ENCODE measurements around the gene FRMD5. TPM values are rescaled to one million over a fixed set of nuclear protein-coding genes. Genes with fewer than 3 reads are reported as not detected.
A peak's percentile ranks its signal among the peaks of the same experiment; 100 is the strongest.
"Not testable (repeated sequence)": the region's sequence is repeated elsewhere in the genome, so short reads cannot be mapped to it uniquely, and the experiment has no call there.

The FRMD5 gene
- total RNA-seq, 1 experiment from 2014 or later: 5.8 TPM

GRCh38 chr15:44033894-44034293 lies 161.2 kb downstream of the FRMD5 start:
- peak; percentile 40 for DNase-seq (ENCODE audit: low spot score)

- not testable (repeated sequence) for DNase-seq (ENCODE audit: low spot score)
Measured at GRCh38 chr15:44032820-44033219, 162.3 kb downstream of the FRMD5 start.

GRCh38 chr15:44029940-44030568 lies 165.0 kb downstream of the FRMD5 start:
- no peak for DNase-seq (ENCODE audit: low spot score)

- DNase-seq (ENCODE audit: low spot score): no peak
Measured at GRCh38 chr15:44029003-44029402, 166.1 kb downstream of the FRMD5 start.

- no peak for DNase-seq (ENCODE audit: low spot score)
Measured at GRCh38 chr15:44028349-44028748, 166.7 kb downstream of the FRMD5 start.

- no peak for DNase-seq (ENCODE audit: low spot score)
Measured at GRCh38 chr15:44024155-44024554, 170.9 kb downstream of the FRMD5 start.

- no peak for DNase-seq (ENCODE audit: low spot score)
Measured at GRCh38 chr15:44023176-44023575, 171.9 kb downstream of the FRMD5 start.

- no peak for DNase-seq (ENCODE audit: low spot score)
Measured at GRCh38 chr15:44018151-44018550, 176.9 kb downstream of the FRMD5 start.

- DNase-seq (ENCODE audit: low spot score): no peak
Measured at GRCh38 chr15:44015545-44016305, 179.3 kb downstream of the FRMD5 start.

GRCh38 chr15:44011238-44011854 lies 183.7 kb downstream of the FRMD5 start:
- no peak for DNase-seq (ENCODE audit: low spot score)

- no peak for DNase-seq (ENCODE audit: low spot score)
Measured at GRCh38 chr15:44010089-44010488, 185.0 kb downstream of the FRMD5 start.

GRCh38 chr15:44009038-44009437 lies 186.0 kb downstream of the FRMD5 start:
- DNase-seq (ENCODE audit: low spot score): no peak

GRCh38 chr15:44000248-44000647 lies 194.8 kb downstream of the FRMD5 start:
- DNase-seq (ENCODE audit: low spot score): not testable (repeated sequence)

GRCh38 chr15:43998607-43999006 lies 196.5 kb downstream of the FRMD5 start:
- peak; percentile 86 for DNase-seq (ENCODE audit: low spot score)

- no peak for DNase-seq (ENCODE audit: low spot score)
Measured at GRCh38 chr15:43991206-43991605, 203.9 kb downstream of the FRMD5 start.

- DNase-seq (ENCODE audit: low spot score): no peak
Measured at GRCh38 chr15:43989938-43990337, 205.1 kb downstream of the FRMD5 start.

- DNase-seq (ENCODE audit: low spot score): no peak
Measured at GRCh38 chr15:43988900-43989299, 206.2 kb downstream of the FRMD5 start.

GRCh38 chr15:43987924-43988323 lies 207.1 kb downstream of the FRMD5 start:
- DNase-seq (ENCODE audit: low spot score): no peak

GRCh38 chr15:43985976-43986680 lies 208.9 kb downstream of the FRMD5 start:
- DNase-seq (ENCODE audit: low spot score): no peak

- no peak for DNase-seq (ENCODE audit: low spot score)
Measured at GRCh38 chr15:43981576-43981975, 213.5 kb downstream of the FRMD5 start.

GRCh38 chr15:43977072-43977884 lies 217.8 kb downstream of the FRMD5 start:
- DNase-seq (ENCODE audit: low spot score): peak; percentile 38
